GM12878 (cell line): ENCODE measurements around the gene NFASC. TPM values are rescaled to one million over a fixed set of nuclear protein-coding genes. Genes with fewer than 3 reads are reported as not detected.
A peak's percentile ranks its signal among the peaks of the same experiment; 100 is the strongest.

Experiments
- ATAC-seq: fragments of 200-7000 bp; cut with Tn5 transposase; 3 replicates; pipeline ENCODE4 v1.9.1; 2020; ENCODE audit warnings: mild to moderate bottlenecking, moderate library complexity
- BruUV-seq: library from RNA; stranded (reverse); fragments of 400-500 nt; replicated peaks from 2 replicates; lab custom pipeline; 2021; lab: Mats Ljungman, UMichigan
- CTCF ChIA-PET: fragments of 300-600 bp; sonication (Branson Sonifier 250); formaldehyde crosslinking; extraction: SDS; loops from one replicate; lab custom pipeline; 2021; ENCODE audit warnings: inconsistent platforms; lab: Yijun Ruan, JAX
- POLR2A ChIA-PET: fragments of 350-600 bp; formaldehyde crosslinking; extraction: SDS; loops from one replicate; lab custom pipeline; 2021; ENCODE audit warnings: inconsistent platforms; lab: Charles Lee
- RAD21 ChIA-PET: fragments of 300-600 bp; sonication (Branson Sonifier 250); formaldehyde crosslinking; loops from one replicate; lab custom pipeline; 2023; ENCODE audit warnings: antibody characterized with exemption; ENCODE audit not compliant: unreplicated experiment; lab: Charles Lee
- SMC1A ChIA-PET: fragments of 300-600 bp; sonication (Branson Sonifier 250); formaldehyde crosslinking; loops from one replicate; lab custom pipeline; 2023; ENCODE audit not compliant: unreplicated experiment, uncharacterized antibody; lab: Charles Lee
- DNase-seq: peaks from one replicate; pipeline ENCODE4 v3.0.0-alpha.2; 2011; ENCODE audit warnings: low read depth, low spot score
- FAIRE-seq: peaks from 3 replicates; lab custom pipeline; 2011; peaks lifted over from hg19 to GRCh38; lab: Jason Lieb, UNC
- H2AFZ ChIP-seq: 2 replicates; pipeline ENCODE4 v1.6.0; 2011; ENCODE audit warnings: low read depth, low read length, control low read depth; ENCODE audit not compliant: control insufficient read depth
- H3K27ac ChIP-seq: 2 replicates; pipeline ENCODE4 v1.5.1; 2011; ENCODE audit warnings: control low read depth; ENCODE audit not compliant: control insufficient read depth, insufficient read depth
- H3K27me3 ChIP-seq, 2 experiments: replicated peaks in 1 of 2; 2 replicates each; pipeline versions ENCODE4 v1.6.0 to v1.6.1; 2011; ENCODE audit warnings: low read length in 1 of 2; ENCODE audit not compliant: control insufficient read depth in 2 of 2, insufficient read depth in 2 of 2
- H3K36me3 ChIP-seq, 2 experiments: 2 replicates each; pipeline ENCODE4 v1.5.1; 2011; ENCODE audit warnings: low read length in 1 of 2; ENCODE audit not compliant: control insufficient read depth in 2 of 2, insufficient read depth in 2 of 2
- H3K4me1 ChIP-seq: 2 replicates; pipeline ENCODE4 v1.6.1; 2011; ENCODE audit warnings: mild to moderate bottlenecking, low read length, moderate library complexity, mixed read lengths; ENCODE audit not compliant: control insufficient read depth, insufficient read depth
- H3K4me2 ChIP-seq: 2 replicates; pipeline ENCODE4 v1.6.0; 2011; ENCODE audit warnings: control low read depth; ENCODE audit not compliant: control insufficient read depth, insufficient read depth
- H3K4me3 ChIP-seq: fragments of 200-600 bp; sonication (generic); 2 replicates; pipeline ENCODE4 v1.5.1; 2016
- H3K79me2 ChIP-seq: 2 replicates; pipeline ENCODE4 v1.6.0; 2011; ENCODE audit warnings: low read length; ENCODE audit not compliant: control insufficient read depth, insufficient read depth
- H3K9ac ChIP-seq: 2 replicates; pipeline ENCODE4 v1.8.0; 2011; ENCODE audit warnings: low read length, control low read depth, mixed read lengths; ENCODE audit not compliant: control insufficient read depth, insufficient read depth
- H3K9me3 ChIP-seq: replicated peaks from 3 replicates; pipeline ENCODE4 v1.5.1; 2011; ENCODE audit warnings: mild to moderate bottlenecking, low read length; ENCODE audit not compliant: control insufficient read depth, insufficient read depth
- H4K20me1 ChIP-seq: 2 replicates; pipeline ENCODE4 v1.6.0; 2011; ENCODE audit not compliant: control insufficient read depth, insufficient read depth
- CHD1 ChIP-seq: IDR thresholded peaks from 2 replicates; pipeline ENCODE4 v1.6.1; 2012; ENCODE audit warnings: low read depth, low read length, improper control_type of control experiment
- CUX1 ChIP-seq: IDR thresholded peaks from 2 replicates; pipeline ENCODE4 v1.6.1; 2012; ENCODE audit warnings: improper control_type of control experiment, low read depth, low read length; ENCODE audit not compliant: insufficient replicate concordance
- HCFC1 ChIP-seq: fragments of 150-350 bp; IDR thresholded peaks from 2 replicates; pipeline ENCODE4 v1.6.1; 2014; ENCODE audit warnings: low read length
- IRF4 ChIP-seq: IDR thresholded peaks from 2 replicates; pipeline ENCODE4 v1.6.1; 2011; ENCODE audit warnings: low read depth, low read length
- MYB ChIP-seq: fragments of 150-350 bp; IDR thresholded peaks from 2 replicates; pipeline ENCODE4 v1.6.1; 2014; ENCODE audit warnings: mild to moderate bottlenecking, low read depth, low read length, borderline replicate concordance
- PBX3 ChIP-seq: IDR thresholded peaks from 2 replicates; pipeline ENCODE4 v1.6.1; 2011; ENCODE audit warnings: mild to moderate bottlenecking, low read depth, low read length, moderate library complexity; ENCODE audit not compliant: insufficient replicate concordance
- SMC3 ChIP-seq: IDR thresholded peaks from 2 replicates; pipeline ENCODE4 v1.6.1; 2011; ENCODE audit warnings: low read length, improper control_type of control experiment, borderline replicate concordance
- SUPT20H ChIP-seq: IDR thresholded peaks from 2 replicates; pipeline ENCODE4 v1.6.1; 2011; ENCODE audit warnings: low read depth, mild to moderate bottlenecking, low read length, moderate library complexity, borderline replicate concordance; ENCODE audit not compliant: control insufficient read depth
- USF2 ChIP-seq: IDR thresholded peaks from 2 replicates; pipeline ENCODE4 v1.6.1; 2011; ENCODE audit warnings: low read depth, low read length, improper control_type of control experiment, borderline replicate concordance
- ZSCAN29 ChIP-seq: fragments of 450-650 bp; IDR thresholded peaks from 2 replicates; pipeline ENCODE4 v1.6.1; 2017; ENCODE audit warnings: mild to moderate bottlenecking, moderate library complexity
- WGBS: methylation state at CpG from one replicate; pipeline ENCODE4 v1.1.6; 2016; ENCODE audit warnings: low lambda C conversion rate; ENCODE audit not compliant: insufficient replicate concordance, insufficient coverage; ENCODE audit errors: missing lambda C conversion rate; 5-methylcytosine and 5-hydroxymethylcytosine counted together
- in situ Hi-C: fragments of 300-500 bp; cut with MboI; formaldehyde crosslinking; loops from 9 replicates; pipeline ENCODE4 v1.14.3; 2018; ENCODE audit warnings: mixed read lengths
- intact Hi-C: fragments of 100-400 bp; cut with micrococcal nuclease; formaldehyde crosslinking; loops from one replicate; pipeline ENCODE4 v1.14.2; 2022; ENCODE audit not compliant: unreplicated experiment
- polyA plus RNA-seq, 11 experiments: library from polyadenylated mRNA; depleted of rRNA in 4 of 11; unstranded in 6 of 11; stranded (reverse) in 5 of 11; fragments of >200 nt; fragmentation: Nextera tagmentation in 4 of 11; fragmentation: Illumina TruSeq in 1 of 11; extraction: Ambion mirVana in 4 of 11; extraction: Trizol in 1 of 11; gene quantifications; 1 replicate in 1 of 11; 2 replicates in 10 of 11; pipeline versions ENCODE4 v1.2.1 to v1.2.3, GENCODE V29; 2011 to 2016; ENCODE audit warnings: inconsistent platforms in 2 of 11, missing spikeins in 2 of 11, low read depth in 1 of 11
- total RNA-seq, 4 experiments: library from RNA; depleted of rRNA in 3 of 4; stranded (reverse); fragments of >200 nt in 3 of 4; fragmentation: Illumina TruSeq in 1 of 4; extraction: Trizol in 1 of 4; gene quantifications; 2 replicates each; pipeline versions ENCODE4 v1.2.1 to v1.2.3, GENCODE V29; 2013 to 2021
- TF ChIP-seq, protein P1 (sequence below): IDR thresholded peaks from 2 replicates; pipeline ENCODE4 v1.6.1; 2012; ENCODE audit warnings: mild to moderate bottlenecking, low read depth, low read length

The NFASC gene
- total and polyA plus RNA-seq, 10 of the 15 experiments (the other 5 are each of a cell fraction or from before 2014, with no cell fraction given), result 0.04 to 0.31 (median 0.12) TPM; not detected in 4

DNA sequence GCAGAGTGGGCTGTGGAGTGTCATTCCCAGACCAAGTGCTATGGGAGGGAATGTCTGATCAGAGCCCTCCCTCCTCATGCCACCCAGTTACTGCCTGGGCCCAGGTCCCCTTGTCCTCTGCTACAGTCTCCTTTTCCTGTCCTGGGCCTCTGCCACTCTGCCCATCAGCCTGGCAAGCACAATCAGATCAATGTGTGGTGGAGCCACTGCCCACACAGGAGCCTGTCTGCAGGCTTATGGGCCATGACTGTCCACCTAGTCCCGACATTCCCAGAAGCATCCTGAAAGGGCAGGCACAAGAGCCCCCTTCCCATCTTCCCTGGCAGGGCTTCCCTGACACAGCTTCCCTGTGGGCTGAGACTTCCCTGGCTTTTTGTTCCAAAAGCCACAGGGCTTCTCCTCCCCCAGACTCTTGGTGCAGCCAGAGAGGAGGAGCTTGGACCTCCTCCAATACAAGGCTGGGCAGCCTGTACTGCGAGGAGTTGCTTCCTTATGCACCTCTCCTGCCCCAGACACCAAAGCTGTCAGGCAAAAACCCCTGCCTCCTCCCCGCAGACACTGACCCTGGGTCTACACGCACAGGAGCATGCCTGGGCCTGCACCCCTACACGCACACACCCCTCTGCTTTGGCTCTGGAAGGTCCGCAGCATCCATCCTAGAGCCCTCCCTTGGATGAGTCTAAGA lies 143.2 kb downstream of the NFASC start:
- Histone ChIP-seq H3K27ac (no peak overlapping the region), H3K27me3 (peaks cover 0 to 9% of the 10 kb centered on the region in 2 experiments; a peak in 3 of 4 replicates), H3K79me2 (no peaks in the 10 kb centered on the region), H3K9ac (no peak overlapping the region), H3K9me3 (no peaks in the 10 kb centered on the region), H4K20me1 (no peaks in the 10 kb centered on the region), H3K4me2 (no peak overlapping the region), H2AFZ (no peak overlapping the region), H3K36me3 (no peaks in the 10 kb centered on the region), H3K4me1 (no peaks in the 10 kb centered on the region), H3K4me3 (no peak overlapping the region)
- FAIRE-seq, result no peak
- CTCF ChIA-PET, result interaction anchor here (0.6 to 2.8 kb wide), 2 partner anchors 48 to 634 kb away, joined by 4 to 10 read pairs; no protein-coding TSS in a partner anchor
- WGBS, result 26% methylated on average over 6 of the region's 6 CpGs
- POLR2A ChIA-PET, result no interaction called here
- in situ Hi-C loops, result no loop called here
- RAD21 ChIA-PET, result no interaction called here
- SMC1A ChIA-PET, result no interaction called here
- DNase-seq, result no peak
- BruUV-seq, result no TSS peak
- ATAC-seq, result peak; percentile 44; the same call in 2 of the 3 replicates
- intact Hi-C loops, result no loop called here
- TF ChIP-seq CHD1, result no peak
- no peak for TF ChIP-seq HCFC1
- no peak for TF ChIP-seq CUX1
- no peak for TF ChIP-seq IRF4
- no peak for TF ChIP-seq ZSCAN29
- TF ChIP-seq PBX3, result no peak
- TF ChIP-seq SMC3, result no peak
- TF ChIP-seq MYB, result no peak
- TF ChIP-seq SUPT20H, result no peak
- TF ChIP-seq, protein P1, sequence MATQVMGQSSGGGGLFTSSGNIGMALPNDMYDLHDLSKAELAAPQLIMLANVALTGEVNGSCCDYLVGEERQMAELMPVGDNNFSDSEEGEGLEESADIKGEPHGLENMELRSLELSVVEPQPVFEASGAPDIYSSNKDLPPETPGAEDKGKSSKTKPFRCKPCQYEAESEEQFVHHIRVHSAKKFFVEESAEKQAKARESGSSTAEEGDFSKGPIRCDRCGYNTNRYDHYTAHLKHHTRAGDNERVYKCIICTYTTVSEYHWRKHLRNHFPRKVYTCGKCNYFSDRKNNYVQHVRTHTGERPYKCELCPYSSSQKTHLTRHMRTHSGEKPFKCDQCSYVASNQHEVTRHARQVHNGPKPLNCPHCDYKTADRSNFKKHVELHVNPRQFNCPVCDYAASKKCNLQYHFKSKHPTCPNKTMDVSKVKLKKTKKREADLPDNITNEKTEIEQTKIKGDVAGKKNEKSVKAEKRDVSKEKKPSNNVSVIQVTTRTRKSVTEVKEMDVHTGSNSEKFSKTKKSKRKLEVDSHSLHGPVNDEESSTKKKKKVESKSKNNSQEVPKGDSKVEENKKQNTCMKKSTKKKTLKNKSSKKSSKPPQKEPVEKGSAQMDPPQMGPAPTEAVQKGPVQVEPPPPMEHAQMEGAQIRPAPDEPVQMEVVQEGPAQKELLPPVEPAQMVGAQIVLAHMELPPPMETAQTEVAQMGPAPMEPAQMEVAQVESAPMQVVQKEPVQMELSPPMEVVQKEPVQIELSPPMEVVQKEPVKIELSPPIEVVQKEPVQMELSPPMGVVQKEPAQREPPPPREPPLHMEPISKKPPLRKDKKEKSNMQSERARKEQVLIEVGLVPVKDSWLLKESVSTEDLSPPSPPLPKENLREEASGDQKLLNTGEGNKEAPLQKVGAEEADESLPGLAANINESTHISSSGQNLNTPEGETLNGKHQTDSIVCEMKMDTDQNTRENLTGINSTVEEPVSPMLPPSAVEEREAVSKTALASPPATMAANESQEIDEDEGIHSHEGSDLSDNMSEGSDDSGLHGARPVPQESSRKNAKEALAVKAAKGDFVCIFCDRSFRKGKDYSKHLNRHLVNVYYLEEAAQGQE, result no peak
- TF ChIP-seq USF2, result no peak
